Measurements from ENCODE around the gene CRK. TPM values are rescaled to one million over a fixed set of nuclear protein-coding genes. Genes with fewer than 3 reads are reported as not detected.

Gene CRK
- total and polyA plus RNA-seq, 10 of the 15 experiments (the other 5 are each of a cell fraction or from before 2014, with no cell fraction given), result 11.1 to 23.8 (median 20.5) TPM

DNA sequence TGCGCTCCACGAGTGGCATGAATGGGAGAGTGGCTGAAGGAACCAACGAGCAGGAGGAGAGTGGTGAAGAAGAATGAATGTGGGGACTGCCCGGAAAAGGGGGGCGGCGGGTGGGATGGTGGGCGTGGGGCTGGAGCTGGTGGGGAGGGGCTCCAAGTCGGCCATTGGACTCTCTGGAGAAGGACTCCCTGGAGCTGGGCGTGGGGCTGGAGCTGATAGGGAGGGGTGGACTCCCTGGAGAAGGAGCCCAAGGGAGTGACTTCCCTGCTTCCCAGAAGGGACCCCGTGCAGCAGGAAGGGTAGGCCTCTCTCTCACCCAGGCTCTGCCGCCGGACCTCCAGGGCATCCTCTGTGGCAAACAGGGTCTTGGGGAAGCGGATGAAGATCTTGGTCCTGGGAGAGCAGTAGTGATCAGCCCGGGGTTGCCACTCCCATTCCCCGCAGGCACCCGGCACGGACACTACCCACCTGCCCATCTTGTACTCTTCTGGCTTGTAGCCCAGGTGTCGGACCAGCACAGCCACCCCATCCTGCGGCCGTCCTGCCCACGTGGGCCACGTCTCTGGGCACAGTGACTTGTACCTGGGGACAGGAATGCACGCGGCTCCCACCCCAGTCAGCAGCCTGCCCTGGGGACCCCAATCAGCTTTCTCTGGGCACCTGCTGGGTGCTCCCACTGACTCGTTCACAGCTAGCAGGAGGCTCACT, 14.9 kb upstream of the CRK start (continued):
- TF ChIP-seq, protein P1, sequence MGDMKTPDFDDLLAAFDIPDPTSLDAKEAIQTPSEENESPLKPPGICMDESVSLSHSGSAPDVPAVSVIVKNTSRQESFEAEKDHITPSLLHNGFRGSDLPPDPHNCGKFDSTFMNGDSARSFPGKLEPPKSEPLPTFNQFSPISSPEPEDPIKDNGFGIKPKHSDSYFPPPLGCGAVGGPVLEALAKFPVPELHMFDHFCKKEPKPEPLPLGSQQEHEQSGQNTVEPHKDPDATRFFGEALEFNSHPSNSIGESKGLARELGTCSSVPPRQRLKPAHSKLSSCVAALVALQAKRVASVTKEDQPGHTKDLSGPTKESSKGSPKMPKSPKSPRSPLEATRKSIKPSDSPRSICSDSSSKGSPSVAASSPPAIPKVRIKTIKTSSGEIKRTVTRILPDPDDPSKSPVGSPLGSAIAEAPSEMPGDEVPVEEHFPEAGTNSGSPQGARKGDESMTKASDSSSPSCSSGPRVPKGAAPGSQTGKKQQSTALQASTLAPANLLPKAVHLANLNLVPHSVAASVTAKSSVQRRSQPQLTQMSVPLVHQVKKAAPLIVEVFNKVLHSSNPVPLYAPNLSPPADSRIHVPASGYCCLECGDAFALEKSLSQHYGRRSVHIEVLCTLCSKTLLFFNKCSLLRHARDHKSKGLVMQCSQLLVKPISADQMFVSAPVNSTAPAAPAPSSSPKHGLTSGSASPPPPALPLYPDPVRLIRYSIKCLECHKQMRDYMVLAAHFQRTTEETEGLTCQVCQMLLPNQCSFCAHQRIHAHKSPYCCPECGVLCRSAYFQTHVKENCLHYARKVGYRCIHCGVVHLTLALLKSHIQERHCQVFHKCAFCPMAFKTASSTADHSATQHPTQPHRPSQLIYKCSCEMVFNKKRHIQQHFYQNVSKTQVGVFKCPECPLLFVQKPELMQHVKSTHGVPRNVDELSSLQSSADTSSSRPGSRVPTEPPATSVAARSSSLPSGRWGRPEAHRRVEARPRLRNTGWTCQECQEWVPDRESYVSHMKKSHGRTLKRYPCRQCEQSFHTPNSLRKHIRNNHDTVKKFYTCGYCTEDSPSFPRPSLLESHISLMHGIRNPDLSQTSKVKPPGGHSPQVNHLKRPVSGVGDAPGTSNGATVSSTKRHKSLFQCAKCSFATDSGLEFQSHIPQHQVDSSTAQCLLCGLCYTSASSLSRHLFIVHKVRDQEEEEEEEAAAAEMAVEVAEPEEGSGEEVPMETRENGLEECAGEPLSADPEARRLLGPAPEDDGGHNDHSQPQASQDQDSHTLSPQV (IDR thresholded peaks at IDR 0.05), result no peak
- TF ChIP-seq, protein P2, sequence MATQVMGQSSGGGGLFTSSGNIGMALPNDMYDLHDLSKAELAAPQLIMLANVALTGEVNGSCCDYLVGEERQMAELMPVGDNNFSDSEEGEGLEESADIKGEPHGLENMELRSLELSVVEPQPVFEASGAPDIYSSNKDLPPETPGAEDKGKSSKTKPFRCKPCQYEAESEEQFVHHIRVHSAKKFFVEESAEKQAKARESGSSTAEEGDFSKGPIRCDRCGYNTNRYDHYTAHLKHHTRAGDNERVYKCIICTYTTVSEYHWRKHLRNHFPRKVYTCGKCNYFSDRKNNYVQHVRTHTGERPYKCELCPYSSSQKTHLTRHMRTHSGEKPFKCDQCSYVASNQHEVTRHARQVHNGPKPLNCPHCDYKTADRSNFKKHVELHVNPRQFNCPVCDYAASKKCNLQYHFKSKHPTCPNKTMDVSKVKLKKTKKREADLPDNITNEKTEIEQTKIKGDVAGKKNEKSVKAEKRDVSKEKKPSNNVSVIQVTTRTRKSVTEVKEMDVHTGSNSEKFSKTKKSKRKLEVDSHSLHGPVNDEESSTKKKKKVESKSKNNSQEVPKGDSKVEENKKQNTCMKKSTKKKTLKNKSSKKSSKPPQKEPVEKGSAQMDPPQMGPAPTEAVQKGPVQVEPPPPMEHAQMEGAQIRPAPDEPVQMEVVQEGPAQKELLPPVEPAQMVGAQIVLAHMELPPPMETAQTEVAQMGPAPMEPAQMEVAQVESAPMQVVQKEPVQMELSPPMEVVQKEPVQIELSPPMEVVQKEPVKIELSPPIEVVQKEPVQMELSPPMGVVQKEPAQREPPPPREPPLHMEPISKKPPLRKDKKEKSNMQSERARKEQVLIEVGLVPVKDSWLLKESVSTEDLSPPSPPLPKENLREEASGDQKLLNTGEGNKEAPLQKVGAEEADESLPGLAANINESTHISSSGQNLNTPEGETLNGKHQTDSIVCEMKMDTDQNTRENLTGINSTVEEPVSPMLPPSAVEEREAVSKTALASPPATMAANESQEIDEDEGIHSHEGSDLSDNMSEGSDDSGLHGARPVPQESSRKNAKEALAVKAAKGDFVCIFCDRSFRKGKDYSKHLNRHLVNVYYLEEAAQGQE (IDR thresholded peaks at IDR 0.05; ENCODE audit: low read depth, low read length), result no peak
- no peak for TF ChIP-seq NBN (IDR thresholded peaks at IDR 0.05)
- TF ChIP-seq ZNF274 (IDR thresholded peaks at IDR 0.05; ENCODE audit: insufficient read depth, insufficient read length), result no peak
- no peak for TF ChIP-seq NRF1 (conservative IDR thresholded peaks at IDR 0.05; ENCODE audit: low read depth, low read length)
- TF ChIP-seq, protein P3, sequence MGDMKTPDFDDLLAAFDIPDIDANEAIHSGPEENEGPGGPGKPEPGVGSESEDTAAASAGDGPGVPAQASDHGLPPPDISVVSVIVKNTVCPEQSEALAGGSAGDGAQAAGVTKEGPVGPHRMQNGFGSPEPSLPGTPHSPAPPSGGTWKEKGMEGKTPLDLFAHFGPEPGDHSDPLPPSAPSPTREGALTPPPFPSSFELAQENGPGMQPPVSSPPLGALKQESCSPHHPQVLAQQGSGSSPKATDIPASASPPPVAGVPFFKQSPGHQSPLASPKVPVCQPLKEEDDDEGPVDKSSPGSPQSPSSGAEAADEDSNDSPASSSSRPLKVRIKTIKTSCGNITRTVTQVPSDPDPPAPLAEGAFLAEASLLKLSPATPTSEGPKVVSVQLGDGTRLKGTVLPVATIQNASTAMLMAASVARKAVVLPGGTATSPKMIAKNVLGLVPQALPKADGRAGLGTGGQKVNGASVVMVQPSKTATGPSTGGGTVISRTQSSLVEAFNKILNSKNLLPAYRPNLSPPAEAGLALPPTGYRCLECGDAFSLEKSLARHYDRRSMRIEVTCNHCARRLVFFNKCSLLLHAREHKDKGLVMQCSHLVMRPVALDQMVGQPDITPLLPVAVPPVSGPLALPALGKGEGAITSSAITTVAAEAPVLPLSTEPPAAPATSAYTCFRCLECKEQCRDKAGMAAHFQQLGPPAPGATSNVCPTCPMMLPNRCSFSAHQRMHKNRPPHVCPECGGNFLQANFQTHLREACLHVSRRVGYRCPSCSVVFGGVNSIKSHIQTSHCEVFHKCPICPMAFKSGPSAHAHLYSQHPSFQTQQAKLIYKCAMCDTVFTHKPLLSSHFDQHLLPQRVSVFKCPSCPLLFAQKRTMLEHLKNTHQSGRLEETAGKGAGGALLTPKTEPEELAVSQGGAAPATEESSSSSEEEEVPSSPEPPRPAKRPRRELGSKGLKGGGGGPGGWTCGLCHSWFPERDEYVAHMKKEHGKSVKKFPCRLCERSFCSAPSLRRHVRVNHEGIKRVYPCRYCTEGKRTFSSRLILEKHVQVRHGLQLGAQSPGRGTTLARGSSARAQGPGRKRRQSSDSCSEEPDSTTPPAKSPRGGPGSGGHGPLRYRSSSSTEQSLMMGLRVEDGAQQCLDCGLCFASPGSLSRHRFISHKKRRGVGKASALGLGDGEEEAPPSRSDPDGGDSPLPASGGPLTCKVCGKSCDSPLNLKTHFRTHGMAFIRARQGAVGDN (IDR thresholded peaks at IDR 0.05), result no peak
